ENCODE data around the gene NRG2. TPM values are rescaled to one million over a fixed set of nuclear protein-coding genes. Genes with fewer than 3 reads are reported as not detected.

Gene NRG2
- total RNA-seq: 2.0 to 2.8 TPM (median 2.0 TPM) in 3 replicates

DNA sequence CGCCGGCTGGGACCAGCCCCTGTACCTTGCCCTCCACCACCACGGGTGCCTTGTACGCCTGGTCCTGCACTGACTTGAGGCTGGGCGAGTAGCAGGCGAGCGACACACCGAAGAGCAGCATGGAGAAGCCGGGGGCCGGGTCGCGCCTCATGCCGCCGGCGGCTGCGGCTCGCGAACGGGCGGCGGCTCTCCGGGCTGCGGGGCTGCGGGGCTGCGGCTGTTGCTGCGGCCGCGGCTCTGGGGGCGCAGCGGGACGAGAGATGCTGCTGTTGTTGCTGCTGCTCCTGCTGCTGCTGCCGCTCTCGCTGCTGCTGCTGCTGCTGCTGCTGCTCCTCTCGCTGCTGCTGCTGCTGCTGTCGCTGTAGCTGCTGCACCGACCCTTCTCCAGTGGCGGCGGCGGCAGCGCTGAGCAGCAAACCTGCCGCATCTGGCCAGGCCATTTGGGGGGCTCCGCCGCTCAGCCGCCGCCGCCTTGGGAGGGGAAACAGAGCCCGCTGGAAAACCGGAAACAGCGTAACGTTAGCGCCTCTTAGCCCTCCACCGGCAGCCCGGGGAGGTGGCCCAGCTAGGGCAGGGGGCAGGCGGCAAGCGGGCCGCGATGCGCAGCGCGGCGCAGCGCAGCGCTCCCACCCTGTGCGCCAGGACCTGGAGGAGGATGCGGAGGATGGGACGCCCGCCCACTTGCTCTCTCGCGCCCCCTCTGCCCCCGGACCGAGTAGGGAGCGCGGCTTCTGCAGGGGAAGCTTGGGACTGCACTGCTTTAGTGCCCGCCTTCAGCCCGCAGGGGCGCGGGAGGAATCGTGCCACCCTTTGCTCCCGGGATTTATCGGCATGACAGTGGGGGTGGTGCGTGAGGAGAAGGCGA, at the start of gene NRG2:
Gene NRG2, minus strand, starts transcription at position 657 of the 865 bp plus-strand sequence.
- peaks cover 87% of the 10 kb centered on the region for H3K27me3 Mint-ChIP-seq (ENCODE audit: low read depth)
- no peak within 1 kb of the TSS for H3K27ac Mint-ChIP-seq
- no peaks in the 10 kb centered on the region for H3K36me3 Mint-ChIP-seq
- TF ChIP-seq, protein P1, sequence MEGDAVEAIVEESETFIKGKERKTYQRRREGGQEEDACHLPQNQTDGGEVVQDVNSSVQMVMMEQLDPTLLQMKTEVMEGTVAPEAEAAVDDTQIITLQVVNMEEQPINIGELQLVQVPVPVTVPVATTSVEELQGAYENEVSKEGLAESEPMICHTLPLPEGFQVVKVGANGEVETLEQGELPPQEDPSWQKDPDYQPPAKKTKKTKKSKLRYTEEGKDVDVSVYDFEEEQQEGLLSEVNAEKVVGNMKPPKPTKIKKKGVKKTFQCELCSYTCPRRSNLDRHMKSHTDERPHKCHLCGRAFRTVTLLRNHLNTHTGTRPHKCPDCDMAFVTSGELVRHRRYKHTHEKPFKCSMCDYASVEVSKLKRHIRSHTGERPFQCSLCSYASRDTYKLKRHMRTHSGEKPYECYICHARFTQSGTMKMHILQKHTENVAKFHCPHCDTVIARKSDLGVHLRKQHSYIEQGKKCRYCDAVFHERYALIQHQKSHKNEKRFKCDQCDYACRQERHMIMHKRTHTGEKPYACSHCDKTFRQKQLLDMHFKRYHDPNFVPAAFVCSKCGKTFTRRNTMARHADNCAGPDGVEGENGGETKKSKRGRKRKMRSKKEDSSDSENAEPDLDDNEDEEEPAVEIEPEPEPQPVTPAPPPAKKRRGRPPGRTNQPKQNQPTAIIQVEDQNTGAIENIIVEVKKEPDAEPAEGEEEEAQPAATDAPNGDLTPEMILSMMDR (IDR thresholded peaks at IDR 0.05; ENCODE audit: unreplicated experiment): peak; percentile 5
- H3K9me3 Mint-ChIP-seq: no peaks in the 10 kb centered on the region
- peak; percentile 37 to 67 for DNase-seq (ENCODE audit: low spot score in 2 of 2, unreplicated experiment in 2 of 2)
- H3K4me1 Mint-ChIP-seq: peaks cover 9% of the 10 kb centered on the region
- H3K4me3 Mint-ChIP-seq: peak within 1 kb of the TSS; percentile 64

DNA sequence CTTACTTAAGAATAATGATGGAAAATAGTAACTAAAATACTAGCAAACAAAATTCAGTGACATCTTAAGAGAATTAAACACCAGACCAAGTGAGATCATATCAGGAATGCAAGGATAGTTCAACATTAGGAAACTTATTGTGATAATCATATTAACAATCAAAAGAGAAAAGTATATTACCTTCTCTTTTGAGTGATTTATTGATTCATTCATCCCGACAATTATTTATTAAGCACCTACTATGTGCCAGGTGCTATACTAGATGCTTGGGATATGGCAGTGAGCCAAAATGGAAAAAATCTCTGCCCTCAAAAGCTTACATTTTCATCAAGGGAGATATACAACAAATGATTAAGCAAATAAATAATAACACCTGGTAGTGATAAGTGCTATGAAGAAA, 47.2 kb upstream of the NRG2 start:
- Mint-ChIP-seq H3K36me3 (no peaks in the 10 kb centered on the region), H3K27me3 (ENCODE audit: low read depth) (peaks cover 83% of the 10 kb centered on the region), H3K4me1 (no peaks in the 10 kb centered on the region), H3K27ac (no peak overlapping the region), H3K4me3 (no peak overlapping the region), H3K9me3 (peaks cover 22% of the 10 kb centered on the region)
- no peak for DNase-seq (ENCODE audit: low spot score in 2 of 2, unreplicated experiment in 2 of 2)
- TF ChIP-seq, protein P1 (IDR thresholded peaks at IDR 0.05; ENCODE audit: unreplicated experiment): no peak

DNA sequence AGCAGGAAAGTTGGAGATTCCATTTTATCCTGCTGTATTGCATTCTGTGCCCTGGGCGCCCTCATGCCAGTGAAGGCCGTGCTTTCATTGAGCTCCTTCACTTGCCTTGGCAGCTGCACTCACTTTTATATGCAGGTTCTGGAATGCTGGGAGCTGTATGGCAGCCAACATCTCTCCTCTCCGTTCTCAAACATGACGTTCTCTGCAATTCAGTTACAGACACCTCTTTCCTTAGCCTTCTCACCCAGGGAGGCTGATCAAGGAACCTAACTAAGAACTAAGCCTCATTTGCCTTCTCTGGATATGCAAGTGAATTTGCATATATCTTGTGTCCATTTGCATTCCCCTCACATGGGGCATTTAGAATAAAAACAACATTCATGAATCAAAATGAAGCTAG, 41.4 kb upstream of the NRG2 start:
- no peaks in the 10 kb centered on the region for H3K4me1 Mint-ChIP-seq
- H3K36me3 Mint-ChIP-seq: no peaks in the 10 kb centered on the region
- H3K9me3 Mint-ChIP-seq: peaks cover 6% of the 10 kb centered on the region
- no peak overlapping the region for H3K27ac Mint-ChIP-seq
- TF ChIP-seq, protein P1 (IDR thresholded peaks at IDR 0.05; ENCODE audit: unreplicated experiment): no peak
- DNase-seq (ENCODE audit: low spot score in 2 of 2, unreplicated experiment in 2 of 2): no peak
- no peak overlapping the region for H3K4me3 Mint-ChIP-seq
- H3K27me3 Mint-ChIP-seq (ENCODE audit: low read depth): peaks cover 85% of the 10 kb centered on the region

DNA sequence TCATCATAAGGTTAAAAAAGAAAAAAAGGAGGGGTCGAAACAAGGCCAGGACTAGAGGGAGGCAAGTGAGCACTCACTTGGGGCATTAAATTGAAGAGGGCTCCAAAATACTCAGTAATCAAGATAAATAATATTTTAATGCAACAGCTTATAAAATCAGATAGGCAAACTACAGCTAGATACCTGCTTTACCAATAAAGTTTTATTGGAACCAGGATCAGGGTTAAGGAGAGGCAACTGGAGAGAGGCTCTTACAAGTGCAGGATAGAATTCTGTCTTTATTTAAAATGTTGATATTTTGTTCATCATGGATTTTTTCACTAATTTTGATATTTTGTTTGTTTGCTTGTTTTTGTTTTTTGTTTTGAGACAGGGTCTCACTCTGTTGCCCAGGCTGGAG, 40.6 kb upstream of the NRG2 start:
- peaks cover 85% of the 10 kb centered on the region for H3K27me3 Mint-ChIP-seq (ENCODE audit: low read depth)
- H3K4me1 Mint-ChIP-seq: no peaks in the 10 kb centered on the region
- H3K9me3 Mint-ChIP-seq: no peaks in the 10 kb centered on the region
- TF ChIP-seq, protein P1 (IDR thresholded peaks at IDR 0.05; ENCODE audit: unreplicated experiment): no peak
- H3K36me3 Mint-ChIP-seq: no peaks in the 10 kb centered on the region
- no peak overlapping the region for H3K4me3 Mint-ChIP-seq
- no peak for DNase-seq (ENCODE audit: low spot score in 2 of 2, unreplicated experiment in 2 of 2)
- H3K27ac Mint-ChIP-seq: no peak overlapping the region

DNA sequence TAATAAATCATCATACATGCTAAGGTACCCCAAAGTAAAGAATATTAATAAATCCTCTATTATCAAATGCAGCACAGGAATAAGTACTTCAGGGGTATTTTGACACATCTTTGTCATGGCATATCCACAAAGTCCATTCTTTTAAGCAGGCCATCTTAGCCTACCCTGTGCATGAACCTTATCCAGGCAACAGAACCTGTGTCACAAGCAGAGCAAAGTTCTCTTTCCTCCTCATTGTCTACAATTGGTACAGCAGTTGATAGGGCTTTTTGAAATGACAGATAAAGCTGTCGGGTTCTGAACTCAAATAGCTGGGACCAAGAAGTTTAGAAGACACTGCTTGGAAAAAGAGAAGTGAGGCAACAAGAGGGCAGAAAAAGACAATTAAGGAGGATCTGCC, 40.0 kb upstream of the NRG2 start:
- H3K4me1 Mint-ChIP-seq: no peaks in the 10 kb centered on the region
- no peak overlapping the region for H3K27ac Mint-ChIP-seq
- H3K9me3 Mint-ChIP-seq: no peaks in the 10 kb centered on the region
- no peaks in the 10 kb centered on the region for H3K36me3 Mint-ChIP-seq
- H3K27me3 Mint-ChIP-seq (ENCODE audit: low read depth): peaks cover 86% of the 10 kb centered on the region
- TF ChIP-seq, protein P1 (IDR thresholded peaks at IDR 0.05; ENCODE audit: unreplicated experiment): no peak
- H3K4me3 Mint-ChIP-seq: no peak overlapping the region
- DNase-seq (ENCODE audit: low spot score in 2 of 2, unreplicated experiment in 2 of 2): no peak

Measured in mesothelial cell of epicardium (in vitro differentiated cells).